Muscle layer of colon (tissue), 2 donors: ENCODE measurements around the gene TRPC4.

Experiments used
- H3K27ac ChIP-seq: one replicate; pipeline ENCODE4 v1.7.0; 2013; ENCODE audit warnings: low read depth, mild to moderate bottlenecking, low read length, moderate library complexity
- H3K27me3 ChIP-seq, 2 donors: one replicate each; pipeline ENCODE4 v1.7.0; 2013; ENCODE audit warnings: low read length in 2 of 2, mild to moderate bottlenecking in 2 of 2; ENCODE audit not compliant: insufficient read depth in 2 of 2, control insufficient read depth in 1 of 2
- H3K36me3 ChIP-seq: one replicate; pipeline ENCODE4 v1.7.0; 2013; ENCODE audit warnings: mild to moderate bottlenecking, low read length; ENCODE audit not compliant: insufficient read depth
- H3K4me1 ChIP-seq: one replicate; pipeline ENCODE4 v1.7.0; 2013; ENCODE audit warnings: mild to moderate bottlenecking, low read length; ENCODE audit not compliant: insufficient read depth
- H3K4me3 ChIP-seq, 2 donors: one replicate each; pipeline ENCODE4 v1.7.0; 2013; ENCODE audit warnings: low read length in 2 of 2, low read depth in 1 of 2, mild to moderate bottlenecking in 1 of 2, moderate library complexity in 1 of 2
- H3K9ac ChIP-seq: one replicate; pipeline ENCODE4 v1.7.0; 2013; ENCODE audit warnings: low read length
- H3K9me3 ChIP-seq: one replicate; pipeline ENCODE4 v1.7.0; 2013; ENCODE audit warnings: mild to moderate bottlenecking, low read length
- donor health status: abdominal sarcoma.
- donor health status: Adenocarcinoma of cecum.

TRPC4 gene

DNA sequence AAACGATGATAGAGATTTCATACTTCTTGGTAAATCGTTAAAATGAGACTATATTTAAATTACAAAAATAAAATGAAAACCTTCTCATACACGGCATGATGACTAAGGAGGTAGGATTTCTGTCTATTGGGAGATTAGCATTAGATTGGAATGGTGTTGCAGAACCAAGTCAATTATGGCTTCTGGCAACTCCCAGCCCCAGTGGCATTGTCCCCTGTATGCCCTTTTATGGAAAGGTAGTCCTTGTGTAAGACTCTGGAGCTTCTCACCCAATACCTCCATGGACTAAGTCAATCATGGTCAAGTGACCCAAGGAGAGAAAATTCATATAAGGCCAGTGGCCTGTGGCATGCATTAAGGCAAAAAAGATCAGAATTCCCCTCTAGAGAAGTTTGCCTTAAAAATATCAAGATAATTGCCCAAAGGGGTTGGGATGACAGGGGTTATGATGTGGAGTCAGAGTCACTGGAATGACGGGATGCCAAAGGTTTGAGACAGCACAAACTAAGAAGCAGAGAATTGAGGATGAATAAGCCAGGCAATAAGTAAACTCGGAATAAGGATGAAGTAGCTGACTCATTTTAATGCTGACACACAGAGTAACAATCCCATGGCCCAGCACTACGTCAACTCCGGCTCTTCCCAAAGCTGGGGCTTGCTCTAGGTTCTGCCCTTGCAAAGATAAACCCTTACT is 213.2 kb downstream of the TRPC4 start:
- Histone ChIP-seq H3K27ac (no peak overlapping the region), H3K27me3 (no peaks in the 10 kb centered on the region), H3K4me1 (no peaks in the 10 kb centered on the region), H3K36me3 (no peaks in the 10 kb centered on the region), H3K9ac (no peak overlapping the region), H3K9me3 (no peaks in the 10 kb centered on the region), H3K4me3 (no peak overlapping the region)

DNA sequence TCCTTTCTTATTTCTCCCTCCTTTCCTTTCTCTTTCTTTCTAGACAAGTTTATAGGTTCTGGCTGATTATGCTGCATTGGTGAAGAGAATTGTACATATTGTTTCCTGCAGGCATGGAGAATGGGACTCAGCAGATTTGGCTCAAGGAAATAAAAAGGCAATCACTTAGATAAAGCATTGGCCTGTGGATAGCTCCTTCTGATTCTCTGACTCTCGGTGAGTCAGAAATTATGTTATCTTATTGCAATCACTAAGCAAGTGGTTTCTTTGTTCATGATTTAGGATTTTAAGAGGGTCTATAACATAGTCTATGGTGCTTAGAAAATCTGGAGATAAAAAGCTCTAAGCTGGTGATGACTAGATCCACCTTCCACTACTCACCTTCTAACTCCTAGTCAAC is 217.0 kb downstream of the TRPC4 start:
- Histone ChIP-seq H3K9ac (no peak overlapping the region), H3K27ac (no peak overlapping the region), H3K4me3 (no peak overlapping the region), H3K27me3 (no peaks in the 10 kb centered on the region), H3K36me3 (no peaks in the 10 kb centered on the region), H3K9me3 (no peaks in the 10 kb centered on the region), H3K4me1 (no peaks in the 10 kb centered on the region)

- H3K36me3 ChIP-seq = no peaks in the 10 kb centered on the region
- H3K27me3 ChIP-seq = no peaks in the 10 kb centered on the region
- no peak overlapping the region for H3K27ac ChIP-seq
These were observed 217.7 kb downstream of the TRPC4 start for GRCh38 chr13:37651891-37652290.

DNA sequence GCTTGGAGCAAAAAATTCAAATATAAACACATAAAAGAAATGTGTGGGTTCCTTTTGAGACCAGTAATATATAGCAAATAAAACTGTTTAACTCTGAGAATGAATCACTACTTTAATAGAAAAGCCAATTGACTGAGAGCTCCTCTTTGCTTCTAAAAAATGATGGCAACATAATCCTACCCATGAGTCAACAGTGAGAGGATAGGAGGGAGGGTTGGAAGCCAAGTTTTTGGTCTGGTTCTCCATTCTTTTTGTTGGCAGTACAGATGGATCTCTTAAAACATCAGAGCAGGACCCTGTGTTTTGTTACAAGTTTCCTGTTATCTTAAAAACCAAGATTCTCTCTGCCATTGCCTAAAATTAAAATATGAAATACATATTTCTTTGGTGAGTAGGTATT is 221.0 kb downstream of the TRPC4 start:
- no peaks in the 10 kb centered on the region for H3K4me1 ChIP-seq
- no peak overlapping the region for H3K27ac ChIP-seq
- H3K36me3 ChIP-seq = no peaks in the 10 kb centered on the region
- no peaks in the 10 kb centered on the region for H3K27me3 ChIP-seq
- H3K9me3 ChIP-seq = no peaks in the 10 kb centered on the region
- no peak overlapping the region for H3K4me3 ChIP-seq
- H3K9ac ChIP-seq = no peak overlapping the region

More at GRCh38 chr13:37651891-37652290, 217.7 kb downstream of the TRPC4 start:
- Histone ChIP-seq H3K4me1 (no peaks in the 10 kb centered on the region), H3K4me3 (no peak overlapping the region), H3K9ac (no peak overlapping the region), H3K9me3 (no peaks in the 10 kb centered on the region)

GRCh38 chr13:37647031-37647650 is 222.4 kb downstream of the TRPC4 start:
- H3K27ac ChIP-seq = no peak overlapping the region
- H3K9me3 ChIP-seq = no peaks in the 10 kb centered on the region
- H3K9ac ChIP-seq = no peak overlapping the region
- H3K36me3 ChIP-seq = no peaks in the 10 kb centered on the region
- H3K4me3 ChIP-seq = no peak overlapping the region
- no peaks in the 10 kb centered on the region for H3K27me3 ChIP-seq
- no peaks in the 10 kb centered on the region for H3K4me1 ChIP-seq

- no peaks in the 10 kb centered on the region for H3K36me3 ChIP-seq
- H3K27me3 ChIP-seq = no peaks in the 10 kb centered on the region
- no peaks in the 10 kb centered on the region for H3K9me3 ChIP-seq
- H3K27ac ChIP-seq = no peak overlapping the region
- H3K4me3 ChIP-seq = no peak overlapping the region
- H3K9ac ChIP-seq = no peak overlapping the region
- H3K4me1 ChIP-seq = no peaks in the 10 kb centered on the region
These were observed 223.0 kb downstream of the TRPC4 start for GRCh38 chr13:37646531-37646930.

GRCh38 chr13:37645181-37645740 is 224.3 kb downstream of the TRPC4 start:
- H3K4me3 ChIP-seq = no peak overlapping the region
- no peaks in the 10 kb centered on the region for H3K36me3 ChIP-seq
- no peaks in the 10 kb centered on the region for H3K9me3 ChIP-seq
- no peaks in the 10 kb centered on the region for H3K27me3 ChIP-seq
- no peaks in the 10 kb centered on the region for H3K4me1 ChIP-seq
- no peak overlapping the region for H3K9ac ChIP-seq
- no peak overlapping the region for H3K27ac ChIP-seq

DNA sequence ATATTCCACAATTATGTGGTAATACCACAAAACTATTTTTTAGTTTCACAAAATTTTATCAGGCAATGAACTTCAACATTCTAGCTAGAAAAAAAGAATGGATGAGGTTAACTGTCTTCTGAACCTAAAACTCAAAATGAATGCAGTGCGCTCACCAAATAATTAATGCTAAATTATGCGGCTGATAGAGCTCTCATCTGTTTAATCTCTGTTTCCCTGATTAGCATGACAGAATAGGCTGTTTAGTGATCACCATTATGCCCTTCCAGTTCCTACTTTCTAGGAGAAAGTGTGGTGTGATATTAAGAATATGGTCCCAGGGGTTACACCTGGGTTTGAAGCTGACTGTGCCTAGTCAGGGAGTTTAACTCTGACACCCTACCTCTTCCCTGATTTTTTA is 228.2 kb downstream of the TRPC4 start:
- no peaks in the 10 kb centered on the region for H3K27me3 ChIP-seq
- no peaks in the 10 kb centered on the region for H3K4me1 ChIP-seq
- H3K4me3 ChIP-seq = no peak overlapping the region
- no peaks in the 10 kb centered on the region for H3K9me3 ChIP-seq
- H3K27ac ChIP-seq = no peak overlapping the region
- no peaks in the 10 kb centered on the region for H3K36me3 ChIP-seq
- no peak overlapping the region for H3K9ac ChIP-seq

DNA sequence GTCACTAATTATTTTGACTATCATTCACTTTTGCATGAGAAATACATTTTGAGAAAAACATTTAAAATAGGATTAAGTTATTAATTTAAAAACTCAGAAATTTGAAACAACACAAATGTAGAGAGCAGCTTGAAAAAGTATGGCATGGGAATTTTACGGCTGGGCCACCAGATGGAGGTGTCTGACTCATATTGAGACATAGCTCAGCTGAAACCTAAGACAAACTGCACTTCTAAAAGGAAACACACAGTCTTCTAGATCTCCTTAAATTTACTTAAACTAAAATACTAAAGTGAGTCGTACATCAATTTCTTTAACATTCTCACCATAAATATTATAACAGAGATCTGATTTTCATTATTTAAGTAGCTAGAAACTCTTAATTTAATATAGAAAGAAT is 229.1 kb downstream of the TRPC4 start:
- Histone ChIP-seq H3K9ac (no peak overlapping the region), H3K36me3 (no peaks in the 10 kb centered on the region), H3K27ac (no peak overlapping the region), H3K27me3 (no peaks in the 10 kb centered on the region), H3K4me3 (no peak overlapping the region), H3K4me1 (no peaks in the 10 kb centered on the region), H3K9me3 (no peaks in the 10 kb centered on the region)

- Histone ChIP-seq H3K4me1 (no peaks in the 10 kb centered on the region), H3K27me3 (no peaks in the 10 kb centered on the region), H3K9ac (no peak overlapping the region), H3K27ac (no peak overlapping the region), H3K4me3 (no peak overlapping the region), H3K36me3 (no peaks in the 10 kb centered on the region), H3K9me3 (no peaks in the 10 kb centered on the region)
These were observed 232.9 kb downstream of the TRPC4 start for GRCh38 chr13:37636701-37637100.

DNA sequence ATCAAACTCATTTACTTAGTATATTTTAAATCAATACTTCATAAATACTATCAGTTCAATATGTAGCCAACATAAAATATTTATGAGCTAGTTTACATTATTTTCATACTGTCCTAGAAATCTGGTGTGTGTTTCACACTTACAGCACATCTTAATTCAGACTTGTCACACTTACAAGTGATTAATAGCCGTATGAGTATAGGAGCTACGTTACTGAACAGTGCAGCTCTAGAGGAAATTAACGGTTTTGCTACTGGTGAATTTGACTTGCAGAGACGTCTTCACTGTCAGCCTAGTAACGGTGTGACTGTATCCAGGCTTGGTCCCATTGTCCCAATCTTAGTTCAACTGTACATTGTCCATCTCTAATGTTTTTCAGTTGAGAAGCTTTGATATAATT is 237.3 kb downstream of the TRPC4 start:
- no peak overlapping the region for H3K9ac ChIP-seq
- H3K4me3 ChIP-seq = no peak overlapping the region
- no peaks in the 10 kb centered on the region for H3K9me3 ChIP-seq
- no peaks in the 10 kb centered on the region for H3K36me3 ChIP-seq
- H3K4me1 ChIP-seq = no peaks in the 10 kb centered on the region
- H3K27me3 ChIP-seq = no peaks in the 10 kb centered on the region
- H3K27ac ChIP-seq = no peak overlapping the region

GRCh38 chr13:37627428-37627827 is 242.1 kb downstream of the TRPC4 start:
- no peaks in the 10 kb centered on the region for H3K36me3 ChIP-seq
- H3K9ac ChIP-seq = no peak overlapping the region
- H3K4me3 ChIP-seq = no peak overlapping the region
- no peaks in the 10 kb centered on the region for H3K9me3 ChIP-seq
- no peak overlapping the region for H3K27ac ChIP-seq
- peaks cover 4% of the 10 kb centered on the region for H3K4me1 ChIP-seq
- no peaks in the 10 kb centered on the region for H3K27me3 ChIP-seq
